Tibial artery (tissue), 4 donors: ENCODE data around the gene LARGE1.
"Not testable (repeated sequence)": the region's sequence is repeated elsewhere in the genome, so short reads cannot be mapped to it uniquely, and the experiment has no call there.

Source experiments
- DNase-seq, 2 donors: peaks; one replicate each; pipeline ENCODE4 v3.0.0-alpha.2; 2019
- H3K27ac ChIP-seq, 2 donors: fragments of 200-600 bp; sonication (generic) in 1 of 2; 1 replicate in 1 of 2; 2 replicates in 1 of 2; pipeline ENCODE4 v1.5.1; 2018 to 2019; ENCODE audit warnings: mild to moderate bottlenecking in 1 of 2
- H3K27me3 ChIP-seq, 2 donors: fragments of 200-600 bp; sonication (generic) in 1 of 2; one replicate each; pipeline versions ENCODE4 v1.5.1 to v1.6.0; 2016 to 2019
- H3K36me3 ChIP-seq, 3 donors: fragments of 200-600 bp; sonication (generic) in 2 of 3; one replicate each; pipeline ENCODE4 v1.5.1; 2016 to 2019; ENCODE audit warnings: mild to moderate bottlenecking in 2 of 3
- H3K4me1 ChIP-seq, 4 donors: fragments of 200-600 bp; sonication (generic) in 2 of 4; 1 replicate in 3 of 4; 2 replicates in 1 of 4; pipeline ENCODE4 v1.5.1; 2016 to 2019
- H3K4me3 ChIP-seq, 2 donors: fragments of 200-600 bp; sonication (generic) in 1 of 2; 1 replicate in 1 of 2; 2 replicates in 1 of 2; pipeline ENCODE4 v1.5.1; 2018 to 2019; ENCODE audit warnings: mild to moderate bottlenecking in 2 of 2
- H3K9me3 ChIP-seq, 3 donors: fragments of 200-600 bp; sonication (generic) in 1 of 3; one replicate each; pipeline ENCODE4 v1.5.1; 2016 to 2019
- CTCF ChIP-seq, 2 experiments: fragments of 200-600 bp in 1 of 2; fragments of 450-650 bp in 1 of 2; IDR thresholded peaks; one replicate each; pipeline ENCODE4 v1.5.1; 2017 to 2019; ENCODE audit warnings: antibody characterized with exemption in 2 of 2, mild to moderate bottlenecking in 1 of 2, moderate library complexity in 1 of 2
- intact Hi-C: fragments of 100-400 bp; cut with DNase I; formaldehyde crosslinking; loops from one replicate; pipeline ENCODE4 v1.15.0; 2023; ENCODE audit warnings: low total_unique reads

Gene LARGE1

GRCh38 chr22:33381531-33382406 lies 538.5 kb downstream of the LARGE1 start:
- no peaks in the 10 kb centered on the region for H3K4me1 ChIP-seq
- no peak overlapping the region for H3K4me3 ChIP-seq
- peaks cover 27 to 33% (median 27%) of the 10 kb centered on the region in 3 donors for H3K36me3 ChIP-seq
- DNase-seq, result no peak
- H3K9me3 ChIP-seq, result no peaks in the 10 kb centered on the region
- H3K27me3 ChIP-seq, result no peaks in the 10 kb centered on the region
- no peak overlapping the region for H3K27ac ChIP-seq
- TF ChIP-seq CTCF (IDR thresholded peaks at IDR 0.05), result no peak
- intact Hi-C loops, result no loop called here

- no peak overlapping the region for H3K4me3 ChIP-seq
- H3K9me3 ChIP-seq, result no peaks in the 10 kb centered on the region
- DNase-seq, result no peak
- H3K4me1 ChIP-seq, result no peaks in the 10 kb centered on the region
- intact Hi-C loops, result no loop called here
- H3K27ac ChIP-seq, result no peak overlapping the region
- H3K27me3 ChIP-seq, result no peaks in the 10 kb centered on the region
- peaks cover 27 to 33% (median 27%) of the 10 kb centered on the region in 3 donors for H3K36me3 ChIP-seq
- no peak for TF ChIP-seq CTCF (IDR thresholded peaks at IDR 0.05)
These were observed 539.3 kb downstream of the LARGE1 start for GRCh38 chr22:33380789-33381530.

- TF ChIP-seq CTCF (IDR thresholded peaks at IDR 0.05), result no peak
- Histone ChIP-seq H3K4me3 (no peak overlapping the region), H3K4me1 (no peaks in the 10 kb centered on the region), H3K9me3 (no peaks in the 10 kb centered on the region), H3K27ac (no peak overlapping the region), H3K36me3 (peaks cover 27 to 33% (median 27%) of the 10 kb centered on the region in 3 donors), H3K27me3 (no peaks in the 10 kb centered on the region)
- intact Hi-C loops, result no loop called here
- DNase-seq, result no peak
These were observed 540.4 kb downstream of the LARGE1 start for GRCh38 chr22:33379836-33380235.

GRCh38 chr22:33372875-33373274 lies 547.4 kb downstream of the LARGE1 start:
- intact Hi-C loops, result no loop called here
- Histone ChIP-seq H3K27me3 (no peaks in the 10 kb centered on the region), H3K4me3 (no peak overlapping the region), H3K4me1 (no peaks in the 10 kb centered on the region), H3K36me3 (peaks cover 0 to 3% (median 0%) of the 10 kb centered on the region in 3 donors), H3K27ac (no peak overlapping the region), H3K9me3 (no peaks in the 10 kb centered on the region)
- no peak for TF ChIP-seq CTCF (IDR thresholded peaks at IDR 0.05)
- no peak for DNase-seq

- H3K27me3 ChIP-seq, H3K9me3 ChIP-seq, intact Hi-C loops: not testable (repeated sequence)
These were observed 557.0 kb downstream of the LARGE1 start for GRCh38 chr22:33363256-33363655.

GRCh38 chr22:33362702-33363101 lies 557.6 kb downstream of the LARGE1 start:
- TF ChIP-seq CTCF (IDR thresholded peaks at IDR 0.05), result no peak
- Histone ChIP-seq H3K9me3 (no peaks in the 10 kb centered on the region), H3K27me3 (no peaks in the 10 kb centered on the region), H3K4me3 (no peak overlapping the region), H3K36me3 (no peaks in the 10 kb centered on the region), H3K27ac (no peak overlapping the region), H3K4me1 (peaks cover 0 to 3% (median 0%) of the 10 kb centered on the region in 4 donors)
- intact Hi-C loops, result no loop called here
- DNase-seq, result no peak

More at GRCh38 chr22:33363256-33363655, 557.0 kb downstream of the LARGE1 start:
- not testable (repeated sequence) for DNase-seq, H3K36me3 ChIP-seq, H3K4me1 ChIP-seq, H3K27ac ChIP-seq, H3K4me3 ChIP-seq
